ENCODE data around the gene PSMA6.

PSMA6 gene

GRCh38 chr14:35274805-35275204 is 17.4 kb upstream of the PSMA6 start:
- CTCF ChIA-PET = interaction anchor here (1.0 to 1.3 kb wide), 3 partner anchors 9 to 139 kb away, joined by 3 read pairs; no protein-coding TSS in a partner anchor
- H3K4me3 ChIP-seq (ENCODE audit: low read depth, low read length) = no peak overlapping the region
- POLR2A ChIA-PET = no interaction called here
- DNase-seq (ENCODE audit: low read depth, low spot score) = no peak
- no peak for TF ChIP-seq CTCF (IDR thresholded peaks at IDR 0.05; ENCODE audit: insufficient read depth, low read length, missing control alignments)

- CTCF ChIA-PET = interaction anchor here (1.5 kb wide), 1 partner anchor 129 kb away, joined by 4 read pairs; no protein-coding TSS in a partner anchor
- POLR2A ChIA-PET = no interaction called here
- no peak overlapping the region for H3K4me3 ChIP-seq (ENCODE audit: low read depth, low read length)
- TF ChIP-seq CTCF (IDR thresholded peaks at IDR 0.05; ENCODE audit: insufficient read depth, low read length, missing control alignments) = no peak
- DNase-seq (ENCODE audit: low read depth, low spot score) = no peak
Measured at GRCh38 chr14:35277179-35277578, 15.0 kb upstream of the PSMA6 start.

GRCh38 chr14:35279369-35279768 is 12.8 kb upstream of the PSMA6 start:
- H3K4me3 ChIP-seq (ENCODE audit: low read depth, low read length) = no peak overlapping the region
- no peak for DNase-seq (ENCODE audit: low read depth, low spot score)
- no peak for TF ChIP-seq CTCF (IDR thresholded peaks at IDR 0.05; ENCODE audit: insufficient read depth, low read length, missing control alignments)
- ChIA-PET POLR2A (no interaction called here), CTCF (interaction anchor here (0.7 kb wide), 1 partner anchor 29 kb away, joined by 4 read pairs; no protein-coding TSS in a partner anchor)

- no peak for TF ChIP-seq CTCF (IDR thresholded peaks at IDR 0.05; ENCODE audit: insufficient read depth, low read length, missing control alignments)
- POLR2A ChIA-PET = no interaction called here
- no peak overlapping the region for H3K4me3 ChIP-seq (ENCODE audit: low read depth, low read length)
- DNase-seq (ENCODE audit: low read depth, low spot score) = no peak
- CTCF ChIA-PET = interaction anchor here (1.0 to 1.4 kb wide), 2 partner anchors 52 to 132 kb away, joined by 3 to 4 read pairs; no protein-coding TSS in a partner anchor
Measured at GRCh38 chr14:35281341-35281740, 10.8 kb upstream of the PSMA6 start.

- POLR2A ChIA-PET = no interaction called here
- CTCF ChIA-PET = interaction anchor here (1.0 to 2.2 kb wide), 3 partner anchors 10 to 144 kb away, joined by 3 to 5 read pairs (median 5); no protein-coding TSS in a partner anchor
Measured at GRCh38 chr14:35284506-35284905, 7.7 kb upstream of the PSMA6 start.

More at GRCh38 chr14:35284506-35284905, 7.7 kb upstream of the PSMA6 start:
- TF ChIP-seq CTCF (IDR thresholded peaks at IDR 0.05; ENCODE audit: insufficient read depth, low read length, missing control alignments) = no peak
- no peak overlapping the region for H3K4me3 ChIP-seq (ENCODE audit: low read depth, low read length)
- no peak for DNase-seq (ENCODE audit: low read depth, low spot score)
